ENCODE data around the gene WAC. TPM values are rescaled to one million over a fixed set of nuclear protein-coding genes. Genes with fewer than 3 reads are reported as not detected.

WAC gene
- total and polyA plus RNA-seq, 12 donors, result 23.6 to 143 (median 104) TPM

DNA sequence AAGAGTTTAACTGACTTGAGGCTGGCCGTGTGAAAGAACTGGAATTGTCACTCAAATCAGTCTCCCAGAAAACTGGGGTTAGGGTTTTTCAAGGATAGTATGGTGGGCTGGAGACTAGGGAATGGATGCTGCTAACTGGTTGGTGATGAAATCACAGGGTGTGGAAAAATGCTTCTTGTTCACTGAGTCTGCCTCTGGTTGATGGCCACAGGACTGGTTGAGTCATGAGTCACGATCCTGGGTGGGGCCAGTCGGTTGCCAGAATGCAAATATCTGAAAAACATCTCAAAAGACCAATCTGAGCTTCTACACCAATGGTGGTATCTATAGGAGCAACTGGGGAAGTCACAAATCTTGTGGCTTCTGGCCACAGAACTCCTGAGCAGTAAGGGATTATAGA is 128.1 kb downstream of the WAC start:
- no peaks in the 10 kb centered on the region for H3K4me1 ChIP-seq (replicated peaks in 1 of 2)
- DNase-seq, result no peak
- TF ChIP-seq POLR2A (IDR thresholded peaks at IDR 0.05), result no peak
- TF ChIP-seq, protein P1, sequence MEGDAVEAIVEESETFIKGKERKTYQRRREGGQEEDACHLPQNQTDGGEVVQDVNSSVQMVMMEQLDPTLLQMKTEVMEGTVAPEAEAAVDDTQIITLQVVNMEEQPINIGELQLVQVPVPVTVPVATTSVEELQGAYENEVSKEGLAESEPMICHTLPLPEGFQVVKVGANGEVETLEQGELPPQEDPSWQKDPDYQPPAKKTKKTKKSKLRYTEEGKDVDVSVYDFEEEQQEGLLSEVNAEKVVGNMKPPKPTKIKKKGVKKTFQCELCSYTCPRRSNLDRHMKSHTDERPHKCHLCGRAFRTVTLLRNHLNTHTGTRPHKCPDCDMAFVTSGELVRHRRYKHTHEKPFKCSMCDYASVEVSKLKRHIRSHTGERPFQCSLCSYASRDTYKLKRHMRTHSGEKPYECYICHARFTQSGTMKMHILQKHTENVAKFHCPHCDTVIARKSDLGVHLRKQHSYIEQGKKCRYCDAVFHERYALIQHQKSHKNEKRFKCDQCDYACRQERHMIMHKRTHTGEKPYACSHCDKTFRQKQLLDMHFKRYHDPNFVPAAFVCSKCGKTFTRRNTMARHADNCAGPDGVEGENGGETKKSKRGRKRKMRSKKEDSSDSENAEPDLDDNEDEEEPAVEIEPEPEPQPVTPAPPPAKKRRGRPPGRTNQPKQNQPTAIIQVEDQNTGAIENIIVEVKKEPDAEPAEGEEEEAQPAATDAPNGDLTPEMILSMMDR (IDR thresholded peaks at IDR 0.05), result no peak
- H3K36me3 ChIP-seq (replicated peaks in 1 of 2), result no peaks in the 10 kb centered on the region
- intact Hi-C loops (cut with DNase I), result loop anchor here (5.0 to 10.0 kb wide), 3 partner anchors 471 to 644 kb away; no protein-coding TSS in a partner anchor
- no peaks in the 10 kb centered on the region for H3K9me3 ChIP-seq (replicated peaks in 1 of 3)
- 35 to 70% (median 52%) methylated on average over 3 of the region's 3 CpGs for WGBS, 4 donors
- no peak overlapping the region for H3K4me3 ChIP-seq
- H3K27me3 ChIP-seq, result no peaks in the 10 kb centered on the region
- no peak overlapping the region for H3K27ac ChIP-seq

DNA sequence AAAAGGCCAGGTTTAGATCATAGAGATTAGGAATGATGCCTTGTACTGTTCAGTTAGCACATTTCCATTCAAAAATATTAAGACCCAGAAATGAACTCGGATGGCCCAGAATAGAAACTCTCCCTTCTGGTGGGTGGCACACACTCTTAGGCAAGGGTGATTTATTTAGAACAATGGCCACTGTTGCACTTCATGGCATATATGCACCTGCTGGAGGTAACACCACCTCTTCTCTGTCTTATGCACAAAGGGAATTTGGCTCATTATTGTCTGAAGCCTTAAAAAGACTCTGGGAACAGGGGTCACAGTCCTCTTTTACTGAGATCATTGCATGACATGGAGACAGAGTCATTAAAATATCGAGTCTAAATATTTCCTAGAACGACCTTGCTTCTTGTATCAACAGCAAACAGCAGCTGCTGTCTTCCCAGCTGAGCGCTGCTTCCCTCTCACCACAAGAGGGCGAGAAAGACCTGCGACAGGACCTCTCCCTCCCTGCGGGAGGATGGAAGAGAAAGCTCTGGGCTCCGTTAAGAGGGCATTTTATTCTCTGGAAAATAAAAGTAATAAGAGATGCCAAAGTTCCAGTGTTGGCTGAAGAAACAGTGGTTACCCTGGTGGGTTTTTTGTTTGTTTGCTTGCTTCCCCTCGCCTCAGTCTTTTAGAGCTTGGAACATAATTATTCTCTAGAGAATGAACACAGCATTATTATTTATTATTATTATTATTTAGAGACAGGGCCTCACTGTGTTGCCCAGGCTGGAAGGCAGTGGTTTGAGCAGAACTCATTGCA is 130.9 kb downstream of the WAC start:
- H3K27me3 ChIP-seq, result no peaks in the 10 kb centered on the region
- WGBS, 4 donors, result 5 to 7% (median 5%) methylated on average over 9 of the region's 9 CpGs
- DNase-seq, result peak; percentile 84 to 94 (median 87)
- TF ChIP-seq POLR2A (IDR thresholded peaks at IDR 0.05), result no peak
- TF ChIP-seq, protein P1 (IDR thresholded peaks at IDR 0.05), result peak; percentile 92 to 98 (median 96)
- peaks cover 0 to 4% of the 10 kb centered on the region in 2 donors for H3K4me1 ChIP-seq (replicated peaks in 1 of 2)
- intact Hi-C loops (cut with DNase I), result loop anchor here (5.0 to 10.0 kb wide), 3 partner anchors 469 to 641 kb away; no protein-coding TSS in a partner anchor
- H3K27ac ChIP-seq, result no peak overlapping the region
- no peak overlapping the region for H3K4me3 ChIP-seq
- no peaks in the 10 kb centered on the region for H3K9me3 ChIP-seq (replicated peaks in 1 of 3)
- H3K36me3 ChIP-seq (replicated peaks in 1 of 2), result no peaks in the 10 kb centered on the region

DNA sequence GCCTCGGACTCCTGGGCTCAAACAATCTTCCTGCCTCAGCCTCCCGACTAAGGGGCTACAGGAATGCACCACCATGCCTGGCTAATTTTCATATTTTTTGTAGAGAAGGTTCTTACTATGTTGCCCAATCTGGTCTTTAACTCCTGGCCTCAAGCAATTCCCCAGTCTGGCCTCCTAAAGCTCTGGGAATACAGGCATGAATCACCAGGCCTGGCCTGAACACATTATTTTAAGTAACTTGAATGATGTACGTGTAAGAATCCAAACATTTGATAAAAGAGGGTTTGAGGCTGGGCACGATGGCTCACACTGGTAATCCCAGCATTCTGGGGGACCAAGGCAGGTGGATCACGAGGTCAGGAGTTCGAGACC is 131.4 kb downstream of the WAC start:
- intact Hi-C loops (cut with DNase I), result loop anchor here (5.0 to 10.0 kb wide), 3 partner anchors 468 to 640 kb away; no protein-coding TSS in a partner anchor
- no peak for DNase-seq
- Histone ChIP-seq H3K4me3 (no peak overlapping the region), H3K4me1 (replicated peaks in 1 of 2) (peaks cover 0 to 6% of the 10 kb centered on the region in 2 donors), H3K27me3 (no peaks in the 10 kb centered on the region), H3K36me3 (replicated peaks in 1 of 2) (no peaks in the 10 kb centered on the region), H3K9me3 (replicated peaks in 1 of 3) (no peaks in the 10 kb centered on the region), H3K27ac (no peak overlapping the region)
- 47 to 58% (median 53%) methylated on average over 6 of the region's 6 CpGs for WGBS, 4 donors
- TF ChIP-seq POLR2A (IDR thresholded peaks at IDR 0.05), result no peak

DNA sequence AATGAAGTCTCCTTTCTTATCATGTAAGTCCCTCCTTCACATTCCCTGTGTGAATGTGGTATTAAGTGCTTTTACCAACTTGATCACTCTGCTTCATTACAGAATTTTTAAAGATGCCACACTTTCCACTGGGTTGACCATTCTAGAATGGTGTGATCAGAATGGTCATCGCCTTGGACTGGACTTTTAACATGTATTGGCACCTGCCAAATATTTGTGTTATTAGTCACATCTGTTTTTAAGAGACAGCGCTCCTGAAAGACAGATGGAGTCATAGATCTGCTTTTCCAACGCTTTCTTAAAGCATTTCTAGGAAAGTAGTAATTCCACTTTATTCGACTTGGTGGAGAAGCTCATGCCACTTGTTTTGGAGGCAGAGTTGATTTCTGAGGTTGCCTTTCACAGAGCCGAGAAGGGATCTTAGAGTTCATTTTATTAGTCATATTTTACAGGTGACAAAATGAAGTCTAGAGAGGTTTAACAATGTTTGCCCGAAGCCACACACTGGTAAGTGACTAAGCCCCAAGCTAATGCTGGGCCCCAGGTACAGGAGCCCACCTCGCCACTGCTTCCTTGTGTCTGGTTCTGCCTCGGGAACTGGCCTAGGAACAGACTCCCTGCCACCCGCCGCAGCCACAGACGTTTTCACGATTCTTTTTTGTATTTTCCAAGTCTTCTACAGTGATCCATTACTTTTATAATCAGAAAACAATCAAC is 134.0 kb downstream of the WAC start:
- no peak for DNase-seq
- 88 to 93% (median 90%) methylated on average over 12 of the region's 12 CpGs for WGBS, 4 donors
- Histone ChIP-seq H3K27ac (no peak overlapping the region), H3K9me3 (replicated peaks in 1 of 3) (no peaks in the 10 kb centered on the region), H3K4me3 (no peak overlapping the region), H3K4me1 (replicated peaks in 1 of 2) (peaks cover 0 to 6% of the 10 kb centered on the region in 2 donors), H3K36me3 (replicated peaks in 1 of 2) (no peaks in the 10 kb centered on the region), H3K27me3 (no peaks in the 10 kb centered on the region)
- intact Hi-C loops (cut with DNase I), result loop anchor here (5.0 to 10.0 kb wide), 5 partner anchors 210 to 638 kb away; no protein-coding TSS in a partner anchor
- TF ChIP-seq, protein P1 (IDR thresholded peaks at IDR 0.05), result no peak
- no peak for TF ChIP-seq POLR2A (IDR thresholded peaks at IDR 0.05)
